Epidermal melanocyte (primary cell): Measurements from ENCODE around the gene POU4F1.

Experiments used
- DNase-seq: peaks from one replicate; pipeline ENCODE4 v3.0.0; 2011; ENCODE audit warnings: low spot score; ENCODE audit not compliant: insufficient read length

The POU4F1 gene

DNA sequence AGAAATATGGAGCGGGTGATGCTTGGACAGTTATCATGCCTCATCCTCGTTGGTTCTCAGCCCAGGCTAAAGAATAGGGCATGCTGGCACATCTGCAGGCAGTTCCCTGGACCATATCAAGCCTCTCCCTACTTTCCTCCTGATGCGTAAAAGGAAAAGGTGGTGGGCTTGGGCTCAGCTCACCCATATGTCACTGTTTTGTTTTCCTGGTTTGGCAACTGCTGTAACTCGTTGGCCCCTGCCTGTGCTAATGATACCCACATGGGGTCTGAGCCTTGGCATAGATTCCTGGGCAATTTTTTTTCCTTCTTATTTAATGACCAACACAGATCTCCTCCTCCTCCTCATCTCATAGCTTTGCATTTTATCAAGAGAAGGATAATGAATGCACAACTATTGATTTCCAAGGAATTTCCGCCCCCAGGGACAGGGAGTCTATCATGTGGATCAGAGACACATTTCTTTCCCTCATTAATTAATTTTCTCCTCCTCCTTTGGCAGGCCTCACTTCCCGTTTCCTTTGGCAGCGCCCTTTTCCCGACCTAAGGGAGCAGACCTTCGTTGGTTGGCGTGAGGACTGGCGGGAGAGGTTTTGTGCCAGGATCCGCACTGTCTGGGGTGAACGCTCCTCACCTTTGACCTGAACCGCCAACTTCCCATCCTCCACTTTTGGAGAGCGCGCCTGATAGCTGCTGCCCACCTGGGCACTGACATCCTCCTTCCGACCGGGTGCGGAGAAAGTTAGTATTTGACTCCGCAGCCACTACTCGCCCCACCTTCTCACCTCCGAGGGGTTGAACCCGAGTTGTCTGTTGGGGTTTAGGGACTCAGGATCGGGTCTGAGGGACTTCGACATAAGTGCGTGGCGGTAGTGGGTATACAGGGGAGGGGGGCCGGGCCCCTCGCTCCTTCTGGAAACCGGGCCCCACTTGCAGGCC, 3.4 kb upstream of the POU4F1 start:
- DNase-seq, result no peak

DNA sequence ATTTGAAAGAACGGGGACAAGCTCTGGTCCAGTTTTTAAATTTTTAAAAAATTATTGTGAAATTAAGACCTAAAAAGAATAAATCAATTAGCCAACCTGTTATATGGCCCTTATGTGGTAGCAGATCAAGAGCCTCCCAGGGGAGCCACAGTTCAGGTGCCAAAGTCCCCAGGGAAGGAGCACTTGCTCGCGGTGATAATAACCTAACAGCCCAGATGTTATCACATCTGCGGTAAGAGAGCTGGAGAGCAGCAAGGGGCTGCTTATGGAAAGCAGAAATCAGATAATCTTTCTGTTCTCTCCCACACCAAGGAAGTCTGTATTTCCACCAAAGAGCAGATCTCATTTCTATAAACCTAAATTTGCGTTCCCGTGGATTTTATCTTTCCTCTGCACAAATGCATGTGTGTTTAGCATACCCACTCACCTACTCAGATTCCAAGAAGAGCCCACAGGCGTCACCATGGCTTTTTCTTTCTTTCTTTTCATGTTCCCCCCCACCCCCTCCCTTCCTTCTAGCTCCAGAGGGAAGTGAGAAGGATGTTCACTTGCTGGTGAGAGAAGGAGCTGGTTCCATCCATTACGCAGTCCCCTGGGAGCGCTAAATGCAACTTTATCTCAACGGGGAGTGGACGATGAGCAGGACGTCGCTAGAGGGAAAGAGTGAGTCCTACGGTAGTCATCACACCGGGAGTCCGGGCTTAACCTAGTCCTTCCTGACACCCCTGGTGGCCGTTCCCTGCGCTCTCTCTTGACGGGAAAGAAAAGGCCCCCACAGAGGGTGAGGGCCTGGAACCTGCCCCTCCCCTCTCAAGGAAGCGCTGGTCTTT, 1.6 kb upstream of the POU4F1 start:
- no peak for DNase-seq

DNA sequence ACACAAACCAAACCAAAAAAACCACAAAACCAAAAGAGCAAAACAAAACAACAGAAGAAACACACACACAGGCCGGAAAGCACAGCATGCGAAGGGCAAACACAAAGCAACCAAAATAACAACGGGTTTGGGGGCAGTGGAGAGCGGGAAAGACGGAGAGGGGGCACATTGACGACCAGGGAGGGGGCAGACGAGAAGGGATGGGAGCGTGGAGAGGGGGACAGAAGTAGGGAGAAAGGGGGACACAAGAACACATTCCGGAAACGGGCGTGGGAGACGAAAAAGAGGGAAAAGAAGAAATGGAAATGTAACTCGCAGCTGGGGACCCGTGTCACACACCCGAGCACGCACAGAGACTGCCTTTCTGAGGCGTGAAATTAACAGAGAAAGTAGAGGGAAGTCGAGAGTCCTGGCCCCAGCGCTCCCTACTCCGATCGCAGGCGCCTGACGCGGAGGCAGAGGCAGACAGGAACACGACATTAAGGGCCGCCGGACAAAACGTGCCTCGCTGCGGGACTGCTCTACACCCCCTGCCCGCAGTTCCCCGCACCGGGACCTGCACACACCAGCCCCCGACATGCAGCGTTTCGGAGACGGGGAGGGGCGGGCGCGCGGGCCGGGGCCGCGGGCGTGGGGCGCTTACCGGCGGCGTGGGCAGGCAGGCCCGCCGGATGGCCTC, 652 bp downstream of the POU4F1 start:
- DNase-seq, result no peak

DNA sequence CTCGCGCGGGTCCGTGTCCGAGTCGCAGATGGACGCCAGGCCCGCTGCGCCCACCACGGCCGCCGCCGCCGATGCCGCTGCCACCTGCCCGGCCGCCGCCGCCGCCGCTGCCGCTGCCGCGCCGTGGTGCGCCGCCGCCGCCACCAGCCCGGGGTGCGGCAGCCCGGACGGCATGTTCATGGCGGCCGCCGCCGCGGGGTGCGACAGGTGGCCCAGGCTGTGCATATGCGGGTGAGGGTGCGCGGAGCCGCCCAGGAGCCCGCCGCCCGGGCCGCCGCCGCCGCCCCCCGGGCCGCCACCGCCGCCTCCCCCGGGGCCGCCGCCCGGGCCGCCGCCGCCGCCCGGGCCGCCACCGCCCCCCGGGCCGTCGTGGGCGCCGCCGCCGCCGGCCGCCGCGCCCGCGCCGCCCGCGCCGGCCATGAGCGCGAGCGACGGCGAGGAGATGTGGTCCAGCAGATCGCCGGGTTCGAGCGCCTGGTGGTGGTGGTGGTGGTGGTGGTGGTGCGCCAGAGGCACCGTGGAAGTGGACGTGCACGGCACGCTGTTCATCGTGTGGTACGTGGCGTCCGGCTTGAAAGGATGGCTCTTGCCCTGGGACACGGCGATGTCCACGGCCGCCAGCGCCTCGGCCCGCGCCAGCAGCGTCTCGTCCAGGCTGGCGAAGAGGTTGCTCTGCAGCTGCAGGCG, 1.3 kb downstream of the POU4F1 start:
- DNase-seq, result no peak

DNA sequence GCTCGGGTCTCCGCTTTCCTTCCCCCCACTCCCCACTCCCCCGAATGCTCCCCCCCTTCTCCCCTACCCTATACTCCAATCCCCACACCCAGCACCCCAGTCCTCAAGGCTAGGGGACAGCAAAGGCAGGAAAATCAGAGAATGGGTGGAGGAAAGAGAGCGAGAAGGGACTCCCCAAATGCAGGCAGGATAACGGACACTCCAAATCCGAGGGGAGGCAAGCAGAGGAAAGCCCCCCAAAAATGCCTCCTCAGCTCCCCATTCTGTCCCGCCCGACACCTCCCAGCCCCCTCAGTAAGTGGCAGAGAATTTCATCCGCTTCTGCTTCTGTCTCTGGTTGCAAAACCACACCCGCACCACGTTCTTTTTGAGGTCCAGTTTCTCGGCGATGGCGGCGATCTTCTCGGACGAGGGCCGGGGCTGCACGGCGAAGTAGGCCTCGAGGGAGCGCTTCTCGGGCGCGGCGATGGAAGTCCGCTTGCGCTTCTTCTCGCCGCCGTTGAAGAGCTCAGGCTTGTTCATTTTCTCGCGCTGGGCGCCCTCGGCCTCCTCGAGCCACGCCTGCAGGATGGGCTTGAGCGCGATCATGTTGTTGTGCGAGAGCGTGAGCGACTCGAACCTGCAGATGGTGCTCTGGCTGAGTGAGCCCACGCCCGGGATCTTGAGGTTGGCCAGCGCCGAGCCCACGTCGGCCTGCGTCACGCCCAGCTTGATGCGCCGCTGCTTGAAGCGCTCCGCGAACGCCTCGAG, 2.1 kb downstream of the POU4F1 start:
- DNase-seq, result no peak

DNA sequence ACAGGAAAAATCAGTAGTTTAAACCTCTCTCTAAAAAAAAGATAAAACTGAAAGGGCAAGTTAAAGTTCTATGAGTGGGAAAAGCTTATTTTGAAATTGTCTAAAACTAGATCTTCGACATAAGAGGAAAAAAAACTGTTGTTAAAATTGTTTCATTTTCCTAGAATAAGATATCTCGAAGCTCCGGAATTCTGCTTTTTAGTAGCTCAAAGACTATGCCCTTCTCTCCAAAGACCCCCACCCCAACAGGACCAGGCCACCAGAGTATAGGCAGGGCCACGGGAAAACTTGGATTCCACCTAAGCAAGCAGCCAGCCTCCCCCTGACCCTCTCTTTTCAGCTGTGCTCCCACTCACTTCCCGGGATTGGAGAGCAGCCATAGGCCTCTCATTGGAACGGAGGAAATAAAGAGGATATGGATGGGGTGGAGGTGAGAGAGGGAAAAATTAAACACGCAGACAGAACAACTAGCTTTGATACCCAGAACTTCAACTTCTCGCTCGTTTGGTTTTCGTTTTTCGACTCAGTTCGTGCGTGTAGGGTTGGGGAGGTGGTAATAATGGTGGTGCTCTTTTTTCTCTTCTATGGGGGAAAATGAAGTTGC, 3.0 kb downstream of the POU4F1 start:
- no peak for DNase-seq

DNA sequence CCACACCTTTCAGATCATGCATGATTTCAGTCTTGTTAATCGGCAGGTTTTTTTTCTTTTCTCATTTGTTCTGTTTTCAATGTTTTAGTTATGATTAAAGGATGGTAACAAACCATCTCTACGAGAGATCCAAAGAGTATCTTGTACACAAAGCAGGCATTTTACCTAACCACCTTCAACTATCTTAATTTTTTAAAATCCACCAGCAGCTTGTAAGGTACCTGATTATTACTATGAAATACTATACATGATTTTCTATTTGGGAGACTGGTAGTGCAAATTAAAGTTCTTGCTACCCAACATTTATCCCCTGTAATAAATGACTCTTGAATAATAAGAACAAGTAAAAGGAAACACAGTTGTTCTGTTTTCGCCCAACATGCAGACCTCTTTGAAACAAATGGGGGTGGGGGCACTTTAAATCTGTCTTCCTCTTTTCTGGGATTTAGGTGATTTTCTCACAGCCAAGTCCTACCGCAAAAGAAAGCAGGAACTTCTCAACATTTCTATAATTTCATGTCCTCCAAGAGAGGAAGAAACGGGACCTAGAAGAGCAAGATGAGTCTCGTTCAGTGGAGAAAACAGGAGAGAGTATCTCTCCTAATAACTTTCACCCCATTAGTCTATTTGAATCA, 3.6 kb downstream of the POU4F1 start:
- no peak for DNase-seq

DNA sequence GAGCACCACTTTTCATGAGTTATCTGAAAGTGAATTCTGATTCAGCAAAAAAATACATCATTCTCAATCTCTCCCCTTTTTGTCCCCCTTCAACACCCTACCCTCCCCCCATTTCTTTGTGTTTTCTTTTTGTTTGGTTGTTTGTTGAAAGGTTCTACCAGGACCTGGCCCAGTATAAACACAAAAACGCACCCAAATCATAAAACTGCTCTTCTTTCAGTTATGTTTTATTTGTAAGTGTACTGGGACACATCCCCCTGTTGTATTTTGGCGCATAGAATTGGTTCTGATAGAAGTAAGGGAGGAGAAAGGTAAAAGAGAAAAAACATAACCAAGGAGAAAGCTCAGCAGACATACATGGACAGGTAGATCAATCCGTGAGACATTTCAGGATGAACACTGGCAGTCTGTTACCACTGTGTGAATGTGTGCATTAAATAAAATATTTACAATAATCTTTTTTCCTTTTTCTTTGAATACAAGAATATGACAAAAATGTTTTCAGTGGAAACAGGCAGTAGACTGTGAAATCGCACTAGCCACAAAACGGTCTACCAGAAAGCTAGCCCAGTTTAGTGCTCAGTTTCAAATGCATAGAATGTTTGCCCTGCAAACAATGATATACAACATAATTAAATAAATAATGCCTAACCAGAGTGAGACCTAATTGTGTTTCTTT, 4.2 kb downstream of the POU4F1 start:
- no peak for DNase-seq

DNA sequence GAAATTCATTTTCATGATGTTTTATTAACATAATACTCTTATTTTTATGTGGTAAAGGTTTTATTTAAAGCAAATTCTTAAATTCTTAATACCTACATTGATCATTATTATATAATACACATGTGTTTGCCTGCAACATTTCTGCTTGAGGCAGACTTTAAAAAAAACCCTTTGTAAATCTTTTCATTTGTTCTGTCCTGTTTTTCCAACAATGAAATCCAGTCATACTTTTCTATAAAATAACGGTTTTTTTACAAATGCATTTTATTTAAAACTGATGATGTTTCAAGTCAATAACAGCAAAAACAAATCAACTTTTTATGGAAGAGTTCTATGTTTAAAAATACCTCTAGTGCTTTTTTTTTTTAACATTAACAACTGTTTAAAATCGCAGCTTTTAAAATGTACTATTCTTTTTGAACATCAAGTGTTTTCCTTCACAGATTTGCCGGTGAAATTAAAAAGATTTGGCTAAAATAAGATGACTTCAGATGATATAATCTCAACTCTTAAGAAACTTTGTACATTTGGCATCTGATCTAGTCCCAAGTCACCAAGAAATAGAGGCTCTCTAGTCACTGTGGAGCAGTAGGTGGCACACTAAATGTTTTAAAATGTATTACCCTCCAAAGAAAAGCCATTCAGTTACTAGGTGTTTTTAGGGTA, 5.1 kb downstream of the POU4F1 start:
- no peak for DNase-seq

DNA sequence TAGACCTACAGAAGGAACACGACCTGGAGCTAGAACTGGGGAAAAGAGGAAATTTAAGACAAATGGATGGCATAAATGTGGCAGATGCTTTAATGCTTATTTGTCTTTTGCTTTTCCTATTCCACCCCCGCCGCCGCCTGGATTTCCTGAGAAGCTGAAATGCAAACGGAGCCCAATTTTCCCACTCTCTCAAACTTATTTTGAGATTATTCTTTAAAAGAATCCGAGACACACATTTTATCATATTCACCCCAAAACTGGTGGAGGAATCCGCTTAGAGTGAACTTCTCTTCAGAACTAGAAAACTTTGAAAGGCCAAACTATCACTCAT, 5.8 kb downstream of the POU4F1 start:
- DNase-seq, result no peak

DNA sequence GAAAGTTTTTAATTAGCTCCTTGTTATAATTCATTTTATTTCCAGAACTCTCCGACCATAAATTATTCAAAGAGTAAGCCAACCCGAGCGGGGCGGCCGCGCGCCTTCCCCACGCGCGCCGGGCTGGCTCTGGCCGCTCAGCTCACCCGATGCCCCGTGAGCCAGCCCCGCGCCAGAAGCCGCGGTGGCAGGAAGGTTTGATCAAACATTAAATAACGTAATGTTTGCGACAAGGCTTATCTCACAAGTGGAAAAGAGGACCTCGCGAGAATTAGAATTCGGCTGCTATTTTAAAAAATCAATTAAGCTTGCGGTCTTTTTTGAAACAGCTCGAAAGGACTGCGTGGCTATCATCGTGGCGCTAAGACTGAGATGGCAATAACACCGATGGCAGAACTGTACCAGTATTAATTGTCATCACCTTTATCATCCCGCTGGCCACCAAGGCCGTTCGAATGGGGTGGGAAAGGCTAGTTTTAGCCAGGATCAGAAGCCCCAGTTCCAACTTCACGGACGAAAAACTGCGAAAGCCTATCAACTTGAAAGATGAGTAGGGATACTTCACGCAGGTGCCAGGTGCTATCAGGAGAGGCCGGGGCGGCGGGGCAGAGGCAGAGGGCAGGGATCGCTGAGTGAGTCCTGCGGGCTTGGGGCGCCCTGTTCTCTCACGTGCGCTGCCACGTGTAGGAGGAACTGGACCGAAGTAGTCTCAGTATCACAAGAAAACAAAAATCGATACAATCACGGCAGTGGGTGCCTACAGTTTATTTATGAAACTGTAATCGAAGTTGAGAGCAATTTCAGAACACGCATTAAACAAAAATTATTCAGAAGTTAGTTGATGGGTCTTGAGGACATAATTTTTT, 6.4 kb downstream of the POU4F1 start:
- no peak for DNase-seq

DNA sequence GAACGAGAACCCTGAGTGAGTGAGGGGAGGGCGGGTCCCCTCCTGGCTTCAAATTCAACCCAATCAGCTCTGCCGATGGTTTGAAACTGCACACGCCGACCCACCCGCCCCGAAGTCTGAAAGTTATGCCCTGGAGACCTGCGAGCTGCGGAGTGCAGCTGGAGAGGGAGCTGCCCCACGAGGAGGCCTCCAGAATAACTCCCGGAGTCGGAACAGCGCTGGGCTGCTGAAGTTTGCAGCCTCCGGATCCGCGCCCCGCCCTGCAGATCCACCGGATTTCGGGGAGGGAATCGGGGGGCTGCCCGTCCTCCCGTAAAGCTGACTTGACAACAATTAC, 7.0 kb downstream of the POU4F1 start:
- DNase-seq, result no peak

DNA sequence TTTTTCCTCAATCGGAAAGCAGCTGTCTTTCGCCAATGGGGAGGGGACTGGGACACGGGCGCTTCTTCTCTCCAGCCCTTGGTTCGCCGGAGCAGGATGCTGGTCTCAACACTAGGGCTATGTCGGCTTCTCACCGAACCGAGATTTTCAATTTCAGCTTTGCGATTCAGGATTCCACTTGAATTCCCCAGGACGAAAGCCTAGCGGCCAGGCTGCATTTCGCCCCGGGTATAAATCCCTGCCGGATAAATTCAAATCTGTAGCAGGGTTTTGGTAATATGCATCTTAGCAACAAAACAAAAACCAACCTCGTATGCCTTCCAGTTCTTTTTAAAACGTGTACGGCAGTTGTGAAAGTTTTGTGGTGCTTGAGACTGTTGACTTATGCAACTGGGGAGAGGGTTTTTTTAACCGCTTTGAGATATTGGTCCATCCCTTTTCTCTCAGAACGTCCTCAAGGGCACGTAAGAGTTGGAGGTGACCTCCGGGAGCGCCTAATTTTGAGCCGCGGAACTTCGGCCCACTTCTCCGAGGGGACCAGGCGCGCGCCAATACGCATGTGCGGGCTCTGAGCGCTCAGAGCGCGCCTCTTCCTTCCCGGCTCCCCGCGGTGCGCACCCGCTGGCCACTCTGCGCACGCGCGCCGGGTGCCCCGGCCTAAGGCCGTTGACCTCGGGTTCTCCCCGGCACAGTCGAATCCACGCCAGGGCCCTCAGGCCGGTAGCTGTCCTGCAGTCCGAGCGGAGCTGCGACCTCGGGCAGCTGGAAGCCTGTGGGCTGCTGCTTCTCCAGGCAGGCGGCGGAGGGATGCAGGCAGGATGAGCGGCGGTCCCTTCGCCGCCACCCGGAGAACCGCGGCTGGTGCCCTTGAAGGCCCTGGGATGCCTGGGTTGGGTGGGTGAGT, 7.6 kb downstream of the POU4F1 start:
- no peak for DNase-seq

DNA sequence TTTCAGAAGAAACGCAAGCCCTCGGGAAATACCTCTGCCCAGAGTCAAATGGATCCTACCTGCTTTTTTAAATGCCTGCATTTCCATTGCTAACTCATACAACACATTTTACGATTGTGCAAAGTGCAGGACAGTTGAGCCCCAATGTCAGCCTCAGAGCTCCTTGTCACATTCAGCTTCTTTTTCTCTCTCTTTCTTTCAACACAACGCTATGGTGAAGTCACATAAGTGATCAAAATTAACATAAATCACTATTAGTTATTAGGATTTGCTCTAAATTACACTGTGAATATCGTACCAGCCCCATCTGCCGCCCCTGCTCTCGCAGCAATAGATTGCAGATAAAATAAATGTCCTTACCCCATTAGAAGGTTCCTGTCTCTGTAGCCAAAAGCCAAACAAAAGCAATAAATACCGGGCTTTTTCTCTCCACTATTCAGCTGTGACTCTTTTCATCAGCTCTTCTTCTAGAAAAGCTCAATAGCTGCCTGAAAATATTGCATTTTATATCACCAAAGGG, 8.8 kb downstream of the POU4F1 start:
- no peak for DNase-seq

DNA sequence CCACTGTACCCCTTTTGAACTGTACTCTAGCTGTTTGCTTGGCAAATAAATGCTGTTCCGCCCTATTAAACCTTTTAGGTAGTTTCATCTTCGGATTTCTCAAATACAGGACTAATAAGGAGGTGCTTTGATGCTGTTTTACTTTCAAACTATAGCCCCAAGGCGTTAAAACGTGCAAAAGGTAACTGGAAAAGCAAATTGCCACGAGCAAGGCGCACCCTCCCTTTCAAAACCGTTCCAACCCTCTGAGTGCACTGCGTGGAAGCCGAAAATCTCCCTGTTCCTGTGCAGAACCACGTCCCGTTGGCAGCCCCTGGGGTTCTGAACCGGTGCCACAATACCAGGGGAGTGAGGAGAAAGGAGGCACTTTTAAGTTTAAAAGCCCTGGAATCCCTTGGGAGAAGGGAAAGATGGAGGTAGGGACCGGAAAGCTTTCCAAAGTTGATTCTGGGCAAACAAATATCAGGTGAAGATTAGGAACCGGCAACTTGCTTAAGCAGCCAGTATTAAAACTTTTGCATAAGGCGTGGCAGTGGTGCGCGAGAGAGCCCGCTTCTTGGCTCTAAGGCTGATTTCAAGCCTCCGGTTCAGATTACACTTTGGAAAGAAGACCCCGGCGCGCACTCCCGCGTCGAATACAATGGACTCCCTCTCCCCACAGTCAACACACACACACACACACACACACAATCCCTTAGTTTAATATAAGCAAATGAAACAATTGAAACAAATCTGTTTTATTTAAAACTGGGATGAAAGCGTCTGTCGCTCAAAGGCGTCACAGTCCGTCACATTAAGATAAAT, 9.5 kb downstream of the POU4F1 start:
- no peak for DNase-seq

DNA sequence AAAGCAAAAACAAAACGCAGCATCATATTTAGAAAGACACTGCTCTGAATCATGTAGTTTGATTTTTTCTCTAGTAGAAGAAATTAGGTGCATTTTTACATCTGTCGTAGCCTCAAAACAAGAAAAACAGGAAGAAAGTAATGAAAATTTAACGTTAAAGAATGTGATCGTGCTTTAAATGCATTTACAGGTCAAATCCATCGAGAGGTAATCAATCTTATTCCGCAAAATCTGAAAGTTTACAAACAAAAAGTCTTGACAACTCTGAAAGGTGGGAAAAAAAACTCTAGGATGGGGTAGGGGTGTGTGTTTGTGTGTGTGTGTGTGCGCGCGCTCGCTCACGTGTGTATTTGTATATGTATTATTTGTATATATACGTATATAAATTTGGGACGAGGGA, 10.2 kb downstream of the POU4F1 start:
- DNase-seq, result no peak
